ENCODE results near the gene RARRES2.

DNA sequence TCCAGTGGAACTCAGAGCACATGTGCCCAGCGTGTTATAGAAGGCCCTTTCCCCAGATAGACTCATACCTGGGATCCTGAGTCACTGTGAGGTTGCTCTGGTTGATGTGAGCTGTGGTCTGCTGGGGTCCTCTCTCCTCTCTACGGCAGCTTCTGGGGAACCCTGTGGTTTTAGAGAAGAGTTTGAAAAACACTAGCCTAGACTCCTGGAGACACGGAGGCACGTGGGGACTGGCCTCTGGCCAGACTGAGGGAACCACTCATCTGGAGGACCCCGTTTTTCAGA is 48.0 kb upstream of the RARRES2 start:
- TF ChIP-seq CTCF (IDR thresholded peaks at IDR 0.05), result no peak
- TF ChIP-seq POLR2A (IDR thresholded peaks at IDR 0.05), result no peak
- TF ChIP-seq POLR2AphosphoS5 (IDR thresholded peaks at IDR 0.05), result no peak

Measured in upper lobe of left lung (tissue), 4 donors.